T-helper 22 cell (primary cell): ENCODE results near the gene DCUN1D4.
"Not testable (repeated sequence)": the region's sequence is repeated elsewhere in the genome, so short reads cannot be mapped to it uniquely, and the experiment has no call there.

Experiments used
- DNase-seq: peaks from one replicate; pipeline ENCODE4 v3.0.0-alpha.2; 2020; ENCODE audit warnings: low read depth

The DCUN1D4 gene

GRCh38 chr4:51855270-51855669 lies 12.3 kb downstream of the DCUN1D4 start:
- DNase-seq, result no peak

GRCh38 chr4:51855751-51856150 lies 12.8 kb downstream of the DCUN1D4 start:
- DNase-seq, result no peak

- DNase-seq, result no peak
Measured at GRCh38 chr4:51858605-51859202, 15.8 kb downstream of the DCUN1D4 start.

GRCh38 chr4:51859476-51860031 lies 16.6 kb downstream of the DCUN1D4 start:
- no peak for DNase-seq

- DNase-seq, result no peak
Measured at GRCh38 chr4:51862199-51862598, 19.2 kb downstream of the DCUN1D4 start.

GRCh38 chr4:51862781-51863180 lies 19.8 kb downstream of the DCUN1D4 start:
- no peak for DNase-seq

GRCh38 chr4:51865717-51866116 lies 22.8 kb downstream of the DCUN1D4 start:
- no peak for DNase-seq

- no peak for DNase-seq
Measured at GRCh38 chr4:51866835-51867234, 23.9 kb downstream of the DCUN1D4 start.

- DNase-seq, result no peak
Measured at GRCh38 chr4:51867689-51868448, 24.9 kb downstream of the DCUN1D4 start.

- no peak for DNase-seq
Measured at GRCh38 chr4:51868449-51868847, 25.5 kb downstream of the DCUN1D4 start.

GRCh38 chr4:51870441-51871188 lies 27.7 kb downstream of the DCUN1D4 start:
- DNase-seq, result no peak

GRCh38 chr4:51872283-51872997 lies 29.5 kb downstream of the DCUN1D4 start:
- DNase-seq, result no peak

- no peak for DNase-seq
Measured at GRCh38 chr4:51874551-51874950, 31.6 kb downstream of the DCUN1D4 start.

- no peak for DNase-seq
Measured at GRCh38 chr4:51878431-51878830, 35.5 kb downstream of the DCUN1D4 start.

- no peak for DNase-seq
Measured at GRCh38 chr4:51880016-51880915, 37.3 kb downstream of the DCUN1D4 start.

GRCh38 chr4:51884055-51884454 lies 41.1 kb downstream of the DCUN1D4 start:
- no peak for DNase-seq

- no peak for DNase-seq
Measured at GRCh38 chr4:51884606-51885005, 41.7 kb downstream of the DCUN1D4 start.

GRCh38 chr4:51885363-51885762 lies 42.4 kb downstream of the DCUN1D4 start:
- DNase-seq, result no peak

GRCh38 chr4:51890760-51891159 lies 47.8 kb downstream of the DCUN1D4 start:
- DNase-seq, result no peak

GRCh38 chr4:51893402-51893801 lies 50.4 kb downstream of the DCUN1D4 start:
- not testable (repeated sequence) for DNase-seq

- no peak for DNase-seq
Measured at GRCh38 chr4:51894059-51894645, 51.2 kb downstream of the DCUN1D4 start.
